GF-D8 (cell line): ENCODE data around the gene STAP1.

Experiments
- DNase-seq: peaks from one replicate; lab custom pipeline; 2025; lab: John Stamatoyannopoulos, UW

Gene STAP1

DNA sequence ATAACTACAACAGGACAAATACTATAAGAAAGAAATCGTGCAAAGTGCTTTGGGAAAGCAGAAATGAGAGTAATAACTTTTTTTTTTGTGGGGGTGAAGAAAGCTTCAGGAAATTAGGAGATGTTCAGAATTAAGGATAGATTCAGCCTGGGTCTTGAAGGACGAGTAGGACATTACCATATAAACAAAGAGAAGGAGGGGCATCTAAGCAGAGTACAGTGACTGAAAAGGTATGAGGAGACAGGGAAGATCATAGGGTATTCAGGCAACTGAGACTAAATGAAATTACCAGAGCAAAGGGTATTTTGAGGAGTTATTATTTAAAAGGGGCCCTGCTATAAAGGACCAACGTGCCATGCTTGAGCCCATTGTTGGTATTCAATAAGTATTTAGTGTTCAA lies 3.1 kb upstream of the STAP1 start:
- DNase-seq, result no peak

DNA sequence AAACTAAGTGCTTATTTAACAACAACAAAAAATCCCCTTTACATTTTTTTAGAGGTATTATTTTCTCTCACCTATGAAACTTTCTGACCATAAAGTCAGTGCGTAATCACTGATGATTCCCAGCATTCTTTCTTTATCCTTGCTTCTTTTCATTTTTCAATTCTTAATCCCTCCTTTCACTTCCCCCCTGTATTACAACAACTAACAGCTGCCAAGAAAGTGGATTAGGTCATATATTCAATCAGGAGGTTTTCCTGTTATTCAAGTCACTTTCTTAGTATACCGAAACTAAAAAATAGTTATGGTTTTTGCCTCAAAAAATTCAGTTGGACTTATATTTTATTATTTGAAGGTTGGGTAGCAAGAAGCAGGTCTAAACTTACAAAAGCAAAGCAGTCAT lies 2.1 kb upstream of the STAP1 start:
- DNase-seq, result no peak

DNA sequence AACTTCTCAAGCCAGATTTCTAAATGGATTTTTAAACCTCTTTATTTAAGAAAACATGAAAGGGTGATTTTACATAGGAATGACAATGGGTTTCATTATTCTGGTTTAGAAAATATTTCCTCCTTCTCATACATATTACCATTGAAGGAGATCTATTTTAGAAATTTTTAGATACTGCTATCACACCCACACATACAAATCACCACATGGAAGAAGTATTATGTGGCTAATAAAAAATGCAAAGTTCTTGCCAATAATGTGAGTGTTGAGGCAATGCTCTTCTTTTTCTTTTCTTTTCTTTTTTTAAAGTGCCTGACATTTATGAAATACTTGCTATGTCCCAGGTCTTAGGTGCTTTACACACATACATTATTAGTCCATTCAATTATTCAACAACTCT lies 6.8 kb downstream of the STAP1 start:
- no peak for DNase-seq

DNA sequence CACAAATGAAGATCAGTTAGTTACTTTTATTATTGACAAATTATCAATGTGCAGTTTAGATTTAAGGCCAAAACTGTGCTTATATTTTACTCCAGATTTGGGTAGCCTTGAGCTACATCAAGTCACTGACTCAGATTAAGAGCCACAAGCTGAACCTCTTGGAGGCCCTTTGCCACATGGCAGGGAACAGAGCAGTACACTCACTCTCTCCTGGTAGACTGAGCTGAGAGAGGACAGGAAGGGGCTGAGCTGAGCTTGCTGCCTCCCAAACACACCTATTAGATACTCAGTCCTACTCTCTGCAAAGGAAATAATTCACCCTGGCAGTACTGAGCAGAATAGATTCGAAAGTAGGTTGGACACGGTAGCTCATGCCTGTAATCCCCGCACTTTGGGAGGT lies 7.8 kb downstream of the STAP1 start:
- DNase-seq, result no peak

DNA sequence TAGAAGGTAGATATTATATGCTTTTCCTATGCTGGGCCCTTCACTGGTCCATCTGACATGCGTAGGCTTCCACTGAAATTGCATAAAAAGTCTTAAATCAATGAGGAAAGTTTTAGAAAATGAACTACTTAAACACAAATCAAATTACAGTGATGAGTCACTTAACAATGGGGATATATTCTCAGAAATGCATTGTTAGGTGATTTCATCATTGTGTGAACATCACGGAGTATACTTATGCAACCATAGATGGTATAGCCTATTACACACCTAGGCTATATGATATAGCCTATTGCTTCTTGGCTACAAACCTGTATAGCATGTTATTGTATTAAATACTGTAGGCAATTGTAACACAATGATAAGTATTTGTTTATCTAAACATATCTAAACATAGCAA lies 10.3 kb downstream of the STAP1 start:
- DNase-seq, result no peak

DNA sequence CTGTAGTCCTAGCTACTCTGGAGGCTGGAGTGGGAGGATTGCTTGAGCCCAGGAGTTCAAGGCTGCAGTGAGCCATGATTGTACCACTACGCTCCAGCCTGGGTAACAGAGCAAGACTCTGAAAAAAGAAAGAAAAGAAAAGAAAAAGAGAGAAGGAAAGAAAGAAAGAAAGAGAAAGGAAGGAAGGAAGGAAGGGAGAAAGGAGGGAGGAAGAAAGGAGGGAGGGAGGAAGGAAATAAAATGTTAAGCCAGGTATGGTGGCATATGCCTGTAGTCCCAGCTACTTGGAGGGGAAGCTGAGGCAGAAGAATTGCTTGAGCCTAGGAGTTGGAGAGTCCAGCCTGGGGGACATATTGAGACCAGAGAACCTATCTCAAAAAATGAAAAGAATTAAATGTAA lies 12.0 kb downstream of the STAP1 start:
- DNase-seq, result no peak

DNA sequence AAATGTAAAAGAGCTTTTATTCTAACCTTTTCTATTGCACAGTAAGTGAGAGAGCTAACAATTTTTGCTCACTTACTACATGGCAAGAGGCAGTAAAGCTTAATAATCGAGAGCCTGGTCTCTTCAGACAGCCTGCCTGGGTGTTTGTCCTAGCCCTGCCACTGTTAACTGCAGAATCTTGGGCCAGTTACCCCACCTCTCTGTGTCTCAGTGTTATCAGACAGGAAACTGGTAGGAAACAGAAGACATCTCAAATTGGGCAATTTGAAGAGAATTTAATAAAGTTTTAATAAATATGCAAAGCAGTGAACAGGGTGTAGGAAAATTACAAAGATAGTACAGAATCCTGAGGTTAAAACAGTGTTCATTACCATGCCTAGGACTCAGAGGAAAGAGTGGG lies 13.4 kb downstream of the STAP1 start:
- DNase-seq, result no peak

DNA sequence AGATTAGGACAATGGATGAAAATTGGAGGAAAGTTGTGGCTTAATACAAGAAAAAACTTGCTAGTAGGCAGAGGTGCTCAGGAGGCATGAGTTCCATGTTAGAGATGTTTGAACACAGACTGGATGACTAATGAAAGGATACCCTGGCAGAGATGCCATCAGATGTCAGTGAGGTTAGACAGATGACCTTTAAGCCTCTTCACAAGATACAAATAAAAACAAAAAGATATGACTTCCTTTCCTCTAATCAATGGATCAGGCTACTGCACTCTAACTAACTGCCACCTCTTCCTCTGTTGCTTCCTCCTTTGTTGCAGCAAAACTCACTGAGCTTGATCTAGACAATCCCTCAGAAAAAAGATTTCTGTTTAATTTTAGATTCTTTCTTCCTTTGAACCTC lies 14.7 kb downstream of the STAP1 start:
- no peak for DNase-seq

DNA sequence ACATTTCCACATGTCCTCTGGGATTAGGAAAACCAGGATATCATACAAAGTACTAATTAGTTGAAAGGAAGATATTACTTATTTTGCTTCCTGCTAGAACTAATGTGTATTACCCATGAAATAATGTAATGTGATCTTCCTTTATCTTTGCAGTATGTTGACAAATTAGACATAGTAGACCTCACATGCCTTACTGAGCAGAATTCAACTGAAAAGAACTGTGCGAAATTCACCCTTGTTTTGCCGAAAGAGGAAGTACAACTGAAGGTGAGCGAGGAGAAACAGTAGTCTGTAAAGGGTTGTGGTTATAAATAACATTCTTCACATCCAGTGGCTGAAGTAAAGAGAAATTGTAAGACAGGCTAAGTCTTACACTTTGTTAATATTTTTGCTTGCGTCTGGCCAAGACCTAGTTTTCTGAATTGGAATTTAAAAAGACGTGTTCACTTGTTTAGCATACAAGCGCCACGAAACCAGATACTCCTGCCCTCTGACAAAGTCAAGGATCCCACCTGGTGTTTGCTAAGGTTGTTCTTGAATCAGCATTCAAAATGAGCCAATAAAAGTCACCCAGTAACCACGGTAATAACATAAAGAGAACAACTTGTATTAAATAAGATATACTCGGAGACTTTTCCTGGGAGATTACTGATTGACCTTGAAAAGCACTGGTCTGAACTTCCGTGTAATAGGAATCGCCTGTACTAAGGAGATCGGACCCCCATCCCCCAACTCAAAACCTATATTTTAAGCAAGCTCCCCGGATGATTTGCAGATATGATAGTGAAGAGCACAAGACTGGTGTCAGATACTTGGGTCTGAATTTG lies 16.9 kb downstream of the STAP1 start:
- DNase-seq, result peak; percentile 45

DNA sequence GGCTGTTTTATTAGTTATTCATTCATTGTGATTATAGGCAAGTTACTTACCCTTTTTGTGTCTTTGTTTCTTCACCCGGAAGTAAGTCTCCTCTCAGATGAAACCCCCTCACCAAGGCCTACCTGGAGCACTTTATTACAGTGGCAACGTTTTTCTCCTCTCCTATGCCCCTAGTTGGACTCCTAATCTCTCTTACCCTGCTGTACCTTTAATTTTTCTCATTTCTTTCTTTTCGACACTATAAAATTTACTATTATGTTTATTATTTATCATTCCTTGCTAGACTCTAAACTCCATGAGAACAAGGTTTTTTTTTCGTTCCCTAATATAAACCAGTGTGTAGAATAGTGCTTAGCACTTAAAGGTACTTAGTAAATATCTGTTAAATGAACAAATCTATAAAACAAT lies 17.5 kb downstream of the STAP1 start:
- DNase-seq, result no peak

DNA sequence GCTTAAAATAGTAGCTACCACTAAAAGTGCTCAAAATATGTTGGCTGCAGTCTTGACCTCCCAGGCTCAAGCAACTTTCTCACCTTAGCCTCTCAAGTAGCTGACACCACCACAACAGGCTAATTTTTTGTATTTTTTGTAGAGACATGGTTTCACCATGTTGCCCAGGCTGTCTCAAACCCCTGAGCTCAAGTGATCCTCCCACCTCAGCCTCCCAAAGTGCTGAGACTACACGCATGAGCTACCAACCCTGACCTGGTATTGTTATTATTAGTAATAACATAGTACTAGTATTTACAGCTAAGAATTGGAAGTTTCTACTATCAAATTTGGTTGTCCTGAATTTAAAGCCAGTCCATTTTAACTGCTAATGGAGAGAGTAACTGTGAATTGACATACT lies 18.0 kb downstream of the STAP1 start:
- no peak for DNase-seq

DNA sequence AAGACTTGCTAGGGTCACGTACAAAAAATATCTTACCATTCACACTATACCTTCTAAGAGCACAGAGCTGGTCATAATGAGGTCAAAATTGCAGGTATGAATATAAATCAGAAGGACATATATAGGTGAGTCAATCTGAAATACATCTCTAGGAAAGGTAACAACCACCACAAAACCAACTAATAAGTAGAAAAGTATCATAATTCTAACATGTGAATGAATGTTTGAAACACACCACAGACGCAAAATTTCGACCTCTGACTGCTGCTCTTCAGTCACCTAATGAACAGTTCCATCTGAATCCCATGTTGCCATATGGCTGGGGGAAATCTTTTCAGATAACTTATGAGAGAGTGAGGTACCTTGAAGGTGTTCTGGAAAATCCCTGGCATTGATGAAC lies 22.1 kb downstream of the STAP1 start:
- no peak for DNase-seq

DNA sequence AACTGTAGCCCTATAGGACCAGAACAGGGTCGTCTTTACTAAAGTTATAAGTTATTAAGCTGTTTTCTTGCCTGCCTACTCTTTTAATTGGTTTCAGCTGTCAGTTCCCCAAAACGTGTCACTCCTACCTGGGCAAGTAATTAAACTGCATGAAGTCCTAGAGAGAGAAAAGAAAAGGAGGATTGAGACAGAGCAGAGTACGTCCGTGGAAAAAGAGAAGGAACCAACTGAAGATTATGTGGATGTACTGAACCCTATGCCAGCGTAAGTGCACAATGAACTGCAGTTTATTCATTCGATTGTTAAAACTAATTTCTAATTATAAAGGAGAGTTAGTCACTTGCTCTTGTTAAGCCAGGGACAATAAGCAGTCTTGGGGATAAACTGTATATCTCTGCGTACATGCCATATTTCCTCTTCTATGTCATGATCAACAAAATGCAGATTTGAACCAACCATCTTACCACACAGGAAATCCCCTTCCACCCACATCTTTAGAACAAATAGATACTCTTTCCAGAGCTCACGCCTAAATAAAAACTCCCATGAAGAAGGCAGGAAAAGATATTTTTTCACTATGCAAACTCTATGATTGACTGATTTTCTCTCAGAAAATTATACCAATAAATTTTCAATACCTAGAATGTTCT lies 22.8 kb downstream of the STAP1 start:
- DNase-seq, result peak; percentile 37

DNA sequence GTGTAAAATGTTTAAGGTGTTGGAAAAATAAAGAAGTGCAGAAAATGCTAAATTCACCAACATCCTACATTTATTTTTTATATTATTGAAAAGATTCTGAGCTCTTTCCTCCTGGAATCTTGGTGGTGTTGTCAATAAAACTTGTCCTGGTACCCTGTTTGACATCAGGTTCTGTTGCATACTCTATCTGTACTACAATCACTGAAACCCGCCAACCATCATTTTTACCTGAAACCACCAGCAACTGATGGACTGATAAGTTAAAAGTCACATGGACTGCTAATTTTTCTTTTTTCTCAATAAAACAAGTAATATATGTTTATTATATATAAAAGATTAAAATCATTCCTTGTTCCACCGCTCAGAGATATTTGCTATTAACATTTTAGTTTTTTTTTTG lies 23.4 kb downstream of the STAP1 start:
- no peak for DNase-seq

DNA sequence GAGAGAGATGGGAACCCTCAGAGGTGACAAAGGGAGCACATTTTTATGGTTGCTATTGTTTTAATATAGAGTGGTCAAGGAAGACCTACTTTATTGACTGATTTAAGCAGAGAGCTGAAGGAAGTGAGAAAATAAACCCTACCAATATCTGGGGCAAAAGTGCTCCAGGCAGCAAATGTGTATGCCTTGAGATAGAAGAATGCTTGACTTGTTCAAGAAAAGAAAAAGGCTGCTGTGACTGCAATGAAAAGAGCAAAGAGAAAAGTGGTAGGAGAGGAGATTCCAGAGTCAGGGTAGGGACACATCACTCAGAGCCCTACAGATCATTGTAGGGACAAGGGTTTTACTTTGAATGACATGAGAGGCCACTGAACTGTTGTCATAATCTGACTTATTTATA lies 26.0 kb downstream of the STAP1 start:
- no peak for DNase-seq

DNA sequence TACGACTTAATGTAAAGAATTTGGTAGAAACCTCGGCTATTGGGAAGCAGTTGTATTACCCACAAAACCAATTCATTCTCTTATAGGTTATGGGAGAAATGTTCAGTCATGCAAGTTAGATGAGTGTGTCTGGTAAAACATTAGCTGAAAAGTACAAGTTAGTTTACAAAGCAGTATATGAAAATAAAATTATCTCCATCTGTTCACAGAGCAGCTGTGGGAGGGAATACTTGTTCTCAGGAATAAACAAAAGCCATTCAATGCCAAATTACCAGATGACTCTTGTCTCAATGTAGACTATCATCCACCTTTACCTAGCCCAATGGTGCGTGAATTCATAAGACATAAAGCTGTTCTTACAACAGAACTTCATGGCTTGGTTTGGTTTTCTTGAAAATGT lies 28.6 kb downstream of the STAP1 start:
- no peak for DNase-seq

DNA sequence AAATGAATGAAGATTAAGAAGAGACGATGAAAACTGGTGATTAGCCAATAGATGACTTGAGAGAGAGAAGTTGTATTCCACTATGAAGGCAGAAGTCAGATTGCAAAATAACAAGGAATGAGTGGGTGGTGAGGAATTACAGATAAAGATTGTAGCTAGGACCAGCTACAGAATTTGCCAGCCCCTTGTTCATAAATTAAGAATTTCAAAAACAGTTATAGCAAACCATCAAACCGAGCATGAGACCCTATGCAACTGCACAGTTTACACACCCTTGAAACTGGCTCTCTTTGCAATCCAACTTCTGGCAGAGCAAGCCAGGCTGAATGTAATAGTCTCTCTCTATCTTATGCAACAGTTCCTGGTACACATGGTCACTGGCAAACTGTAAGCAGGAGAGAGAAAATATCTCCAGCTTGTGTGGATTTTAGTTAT lies 35.2 kb downstream of the STAP1 start:
- DNase-seq, result peak; percentile 20

DNA sequence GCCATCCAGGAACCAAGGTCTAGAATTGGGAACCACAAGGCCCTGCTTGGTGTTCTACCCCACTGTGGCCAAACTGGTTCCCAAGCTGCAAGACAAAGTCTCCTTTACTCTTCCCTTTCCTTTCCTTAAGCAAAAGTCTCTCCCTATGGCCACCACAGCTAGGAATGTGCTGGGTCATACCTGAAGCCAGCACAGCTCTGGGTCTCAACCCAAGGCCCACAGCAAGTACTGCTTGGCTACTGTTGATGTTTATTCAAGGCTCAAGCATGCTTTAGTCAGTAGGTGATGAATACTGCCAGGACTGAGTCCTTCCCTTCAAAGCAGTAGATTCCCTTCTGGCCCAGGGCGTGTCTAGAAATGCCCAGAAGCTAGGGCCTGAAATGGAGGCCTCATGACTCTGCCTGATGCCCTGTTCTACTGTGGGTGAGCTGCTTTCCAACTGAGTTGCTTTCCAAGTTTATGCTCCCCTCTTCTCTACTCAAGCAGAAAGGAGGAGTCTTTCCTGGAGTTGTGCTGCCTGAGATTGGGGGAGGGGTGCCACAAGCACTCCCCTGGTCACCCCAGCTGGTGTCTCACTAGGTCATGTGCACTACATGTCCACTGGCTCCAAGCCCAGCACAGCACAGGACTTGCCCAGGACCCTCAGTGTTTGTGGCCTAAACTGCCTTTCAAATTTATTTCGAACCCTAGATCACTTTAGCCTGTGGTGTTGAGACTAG lies 44.9 kb downstream of the STAP1 start:
- no peak for DNase-seq

DNA sequence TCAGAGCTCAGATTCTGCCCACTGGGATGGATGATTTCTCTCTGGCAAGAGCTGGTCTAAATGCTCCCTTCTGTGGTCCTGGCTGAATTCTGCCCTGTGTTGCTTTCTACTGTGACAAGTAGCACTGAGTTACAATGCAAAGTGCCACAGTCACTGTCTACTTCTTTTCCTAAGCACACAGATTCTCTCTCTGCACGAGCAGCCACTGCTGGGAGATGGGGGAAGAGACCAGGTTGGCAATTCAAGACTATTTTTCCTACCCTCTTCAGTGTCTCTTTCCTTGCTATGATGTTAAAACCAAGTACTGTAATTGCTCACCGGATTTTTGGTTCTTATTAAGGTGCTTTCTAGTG lies 45.5 kb downstream of the STAP1 start:
- DNase-seq, result no peak

DNA sequence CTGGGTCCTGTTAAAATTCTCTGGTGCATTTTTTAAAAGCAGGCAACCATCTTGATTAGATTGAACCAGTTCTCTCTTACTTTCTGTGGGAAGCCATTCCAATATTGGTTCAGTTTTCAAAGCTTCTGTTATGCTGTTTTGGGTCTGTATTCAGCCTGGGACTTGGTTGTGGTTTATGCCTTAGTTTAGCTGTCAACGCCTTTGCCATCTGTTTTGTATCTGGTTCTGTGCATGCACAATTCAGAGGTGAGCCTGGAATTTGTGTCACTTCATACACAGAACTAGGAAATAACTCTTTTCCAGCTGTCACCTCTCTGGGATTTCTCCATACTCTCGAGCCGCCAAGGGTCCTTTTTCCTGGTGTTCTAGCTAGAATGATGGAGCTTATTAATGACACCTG lies 46.2 kb downstream of the STAP1 start:
- no peak for DNase-seq

DNA sequence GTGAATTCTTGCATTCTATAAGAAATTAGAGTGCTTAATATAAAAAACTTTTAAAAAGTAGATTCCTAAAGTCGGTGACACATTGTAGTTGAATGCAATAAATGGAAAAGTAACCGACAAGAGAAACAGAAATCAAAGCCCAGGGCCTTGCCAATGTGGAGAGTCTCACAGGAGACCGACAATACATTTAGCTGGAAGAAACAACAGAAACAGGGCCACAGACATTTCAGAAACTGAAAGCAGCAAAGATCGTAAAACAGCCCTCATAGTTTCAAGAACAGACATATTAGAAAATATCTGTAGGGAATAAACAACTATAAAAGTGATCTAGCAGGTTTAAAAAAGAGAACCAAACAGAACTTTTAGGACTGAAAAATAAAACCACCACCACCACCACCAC lies 49.5 kb downstream of the STAP1 start:
- no peak for DNase-seq

DNA sequence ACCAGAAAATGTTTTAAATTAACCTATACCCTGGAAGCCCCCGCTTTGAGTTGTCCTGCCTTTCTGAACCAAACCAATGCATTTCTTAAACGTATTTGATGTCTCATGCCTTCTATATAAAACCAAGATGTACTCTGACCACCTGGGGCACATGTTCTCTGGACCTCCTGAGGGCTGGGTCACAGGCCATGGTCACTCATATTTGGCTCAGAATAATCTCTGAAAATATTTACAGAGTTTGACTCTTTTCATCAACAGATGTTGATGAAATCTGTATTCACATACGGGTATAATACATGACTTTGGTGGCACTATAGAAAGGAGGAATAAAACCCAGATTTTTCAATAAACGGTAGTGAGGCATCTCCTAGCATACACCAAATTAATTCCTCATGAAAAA lies 55.7 kb downstream of the STAP1 start:
- DNase-seq, result no peak

DNA sequence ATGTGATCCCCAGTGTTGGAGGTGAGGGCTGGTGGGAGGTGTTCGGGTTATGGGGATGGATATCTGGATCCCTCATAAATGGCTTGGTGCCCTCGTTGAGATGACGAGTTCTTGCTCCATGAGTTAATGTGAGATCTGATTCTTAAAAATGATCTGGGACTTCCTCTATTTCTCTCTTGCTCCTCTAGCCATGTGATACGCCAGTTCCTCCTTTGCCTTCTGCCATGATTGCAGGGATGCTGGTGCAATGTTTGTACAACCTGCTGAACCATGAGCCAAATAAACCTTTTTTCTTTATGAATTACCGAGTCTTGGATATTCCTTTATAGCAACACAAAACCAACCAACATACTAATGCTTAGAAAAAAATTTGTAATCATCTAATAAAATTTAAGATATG lies 56.6 kb downstream of the STAP1 start:
- no peak for DNase-seq
